Keratinocyte (primary cell): ENCODE results near the gene PUS7L. TPM values are rescaled to one million over a fixed set of nuclear protein-coding genes. Genes with fewer than 3 reads are reported as not detected.

Source experiments
- DNase-seq: peaks from one replicate; pipeline ENCODE4 v3.0.0-alpha.2; 2011; ENCODE audit warnings: low read depth, missing footprints, low spot score
- FAIRE-seq: peaks from 2 replicates; lab custom pipeline; 2011; peaks lifted over from hg19 to GRCh38; lab: Jason Lieb, UNC
- H2AFZ ChIP-seq: 2 replicates; pipeline ENCODE4 v1.6.0; 2012; ENCODE audit warnings: low read length, control low read depth, inconsistent platforms; ENCODE audit not compliant: control insufficient read depth
- H3K27ac ChIP-seq: 2 replicates; pipeline ENCODE4 v1.5.1; 2011; ENCODE audit warnings: low read length; ENCODE audit not compliant: control insufficient read depth, insufficient read depth
- H3K27me3 ChIP-seq: 3 replicates; pipeline ENCODE4 v1.6.0; 2011; ENCODE audit warnings: low read length; ENCODE audit not compliant: control insufficient read depth, insufficient read depth; ENCODE audit errors: extremely low read depth
- H3K36me3 ChIP-seq, 2 experiments: 2 replicates in 1 of 2; 3 replicates in 1 of 2; pipeline ENCODE4 v1.5.1; 2011; ENCODE audit warnings: low read length in 2 of 2, mild to moderate bottlenecking in 1 of 2; ENCODE audit not compliant: control insufficient read depth in 2 of 2, insufficient read depth in 2 of 2; ENCODE audit errors: extremely low read depth in 1 of 2
- H3K4me1 ChIP-seq: 3 replicates; pipeline ENCODE4 v1.5.1; 2011; ENCODE audit warnings: low read length; ENCODE audit not compliant: control insufficient read depth, insufficient read depth; ENCODE audit errors: extremely low read depth
- H3K4me2 ChIP-seq: 3 replicates; pipeline ENCODE4 v1.6.0; 2011; ENCODE audit warnings: low read depth, low read length; ENCODE audit not compliant: control insufficient read depth, insufficient read depth; ENCODE audit errors: extremely low read depth
- H3K4me3 ChIP-seq, 3 experiments: fragments of 200-600 bp in 1 of 3; sonication (generic) in 1 of 3; 2 replicates in 2 of 3; 3 replicates in 1 of 3; pipeline ENCODE4 v1.5.1; 2011 to 2016; ENCODE audit warnings: low read length in 3 of 3, mild to moderate bottlenecking in 3 of 3, control low read depth in 2 of 3, inconsistent platforms in 1 of 3, low read depth in 1 of 3, mixed read lengths in 1 of 3, mixed run types in 1 of 3, moderate library complexity in 1 of 3; ENCODE audit not compliant: control insufficient read depth in 2 of 3, insufficient read depth in 2 of 3; ENCODE audit errors: extremely low read depth in 1 of 3
- H3K79me2 ChIP-seq: 2 replicates; pipeline ENCODE4 v1.6.0; 2012; ENCODE audit warnings: low read length; ENCODE audit not compliant: control insufficient read depth, insufficient read depth
- H3K9ac ChIP-seq: 3 replicates; pipeline ENCODE4 v1.6.0; 2011; ENCODE audit warnings: low read length; ENCODE audit not compliant: control insufficient read depth, insufficient read depth; ENCODE audit errors: extremely low read depth
- H3K9me1 ChIP-seq: 3 replicates; pipeline ENCODE4 v1.6.0; 2011; ENCODE audit warnings: low read length; ENCODE audit not compliant: control insufficient read depth, insufficient read depth; ENCODE audit errors: extremely low read depth
- H3K9me3 ChIP-seq: 2 replicates; pipeline ENCODE4 v1.5.1; 2012; ENCODE audit warnings: low read depth, low read length; ENCODE audit not compliant: control insufficient read depth
- H4K20me1 ChIP-seq: 3 replicates; pipeline ENCODE4 v1.6.0; 2011; ENCODE audit warnings: low read length; ENCODE audit not compliant: control insufficient read depth, insufficient read depth; ENCODE audit errors: extremely low read depth
- EZH2 ChIP-seq: IDR thresholded peaks from one replicate; pipeline ENCODE4 v1.6.1; 2012; ENCODE audit warnings: inconsistent platforms, mild to moderate bottlenecking, low read length, moderate library complexity
- dilution Hi-C: fragments of 300-500 bp; cut with MboI; formaldehyde crosslinking; loops from one replicate; pipeline ENCODE4 v1.7.0; 2020; ENCODE audit warnings: low sequenced_read_pairs; ENCODE audit not compliant: extremely low pct_ligation_motif_present
- polyA plus RNA-seq, 5 experiments: library from polyadenylated mRNA; depleted of rRNA in 3 of 5; stranded (reverse) in 3 of 5; stranded (forward) in 1 of 5; unstranded in 1 of 5; fragments of >200 nt; gene quantifications; 1 replicate in 1 of 5; 2 replicates in 3 of 5; 3 replicates in 1 of 5; pipeline versions ENCODE4 v1.2.1 to v1.2.3, GENCODE V29; 2011 to 2012; ENCODE audit warnings: missing spikeins in 2 of 5, low read depth in 1 of 5, low replicate concordance in 1 of 5
- TF ChIP-seq, protein P1 (sequence below), 3 experiments: IDR thresholded peaks in 1 of 3; conservative IDR thresholded peaks in 1 of 3; optimal IDR thresholded peaks in 1 of 3; 2 replicates in 2 of 3; 3 replicates in 1 of 3; pipeline versions ENCODE3 to v1.5.1; 2011; ENCODE audit warnings: low read length in 3 of 3, mild to moderate bottlenecking in 3 of 3, moderate library complexity in 2 of 3, control low read depth in 1 of 3, inconsistent platforms in 1 of 3; ENCODE audit not compliant: insufficient read depth in 2 of 3; ENCODE audit errors: extremely low read depth in 1 of 3

PUS7L gene
- polyA plus RNA-seq, 1 donor (not counting 4 experiments of a cell fraction or from before 2014, with no cell fraction given) = 10.8 TPM

DNA sequence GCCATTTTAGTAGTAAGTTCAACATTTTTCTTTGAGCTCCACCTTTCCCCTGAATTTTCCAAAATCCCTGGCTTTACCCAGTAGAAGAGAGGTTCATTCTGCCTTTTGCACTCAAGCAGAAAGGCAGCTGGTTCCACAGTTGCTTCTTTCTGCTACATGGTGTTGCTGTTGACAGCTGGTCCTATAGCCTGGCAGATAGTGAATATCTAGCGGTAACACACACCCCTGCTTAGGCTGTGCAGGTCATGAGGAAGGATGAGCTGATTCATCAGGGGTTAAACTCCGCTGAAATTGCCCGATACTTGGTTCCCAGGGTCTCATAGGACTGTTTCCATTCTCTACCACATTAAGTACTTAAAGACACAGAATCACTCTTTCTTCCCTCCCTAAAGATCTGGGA, 62.4 kb downstream of the PUS7L start:
- dilution Hi-C loops = no loop called here
- Histone ChIP-seq H3K36me3 (no peaks in the 10 kb centered on the region), H2AFZ (no peak overlapping the region), H3K9me3 (no peaks in the 10 kb centered on the region), H3K27me3 (no peaks in the 10 kb centered on the region), H4K20me1 (no peaks in the 10 kb centered on the region), H3K4me3 (no peak overlapping the region), H3K27ac (no peak overlapping the region), H3K79me2 (no peaks in the 10 kb centered on the region), H3K4me1 (no peaks in the 10 kb centered on the region), H3K9ac (no peak overlapping the region), H3K4me2 (no peak overlapping the region), H3K9me1 (no peaks in the 10 kb centered on the region)
- FAIRE-seq (no peak), DNase-seq (no peak)
- TF ChIP-seq, protein P1, sequence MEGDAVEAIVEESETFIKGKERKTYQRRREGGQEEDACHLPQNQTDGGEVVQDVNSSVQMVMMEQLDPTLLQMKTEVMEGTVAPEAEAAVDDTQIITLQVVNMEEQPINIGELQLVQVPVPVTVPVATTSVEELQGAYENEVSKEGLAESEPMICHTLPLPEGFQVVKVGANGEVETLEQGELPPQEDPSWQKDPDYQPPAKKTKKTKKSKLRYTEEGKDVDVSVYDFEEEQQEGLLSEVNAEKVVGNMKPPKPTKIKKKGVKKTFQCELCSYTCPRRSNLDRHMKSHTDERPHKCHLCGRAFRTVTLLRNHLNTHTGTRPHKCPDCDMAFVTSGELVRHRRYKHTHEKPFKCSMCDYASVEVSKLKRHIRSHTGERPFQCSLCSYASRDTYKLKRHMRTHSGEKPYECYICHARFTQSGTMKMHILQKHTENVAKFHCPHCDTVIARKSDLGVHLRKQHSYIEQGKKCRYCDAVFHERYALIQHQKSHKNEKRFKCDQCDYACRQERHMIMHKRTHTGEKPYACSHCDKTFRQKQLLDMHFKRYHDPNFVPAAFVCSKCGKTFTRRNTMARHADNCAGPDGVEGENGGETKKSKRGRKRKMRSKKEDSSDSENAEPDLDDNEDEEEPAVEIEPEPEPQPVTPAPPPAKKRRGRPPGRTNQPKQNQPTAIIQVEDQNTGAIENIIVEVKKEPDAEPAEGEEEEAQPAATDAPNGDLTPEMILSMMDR (optimal IDR thresholded peaks at IDR 0.05 in 1 of 3, IDR thresholded peaks at IDR 0.05 in 1 of 3, conservative IDR thresholded peaks at IDR 0.05 in 1 of 3; ENCODE audit: extremely low read depth in 1 of 3, insufficient read depth in 2 of 3, low read length in 3 of 3) = no peak
- TF ChIP-seq EZH2 = no peak

DNA sequence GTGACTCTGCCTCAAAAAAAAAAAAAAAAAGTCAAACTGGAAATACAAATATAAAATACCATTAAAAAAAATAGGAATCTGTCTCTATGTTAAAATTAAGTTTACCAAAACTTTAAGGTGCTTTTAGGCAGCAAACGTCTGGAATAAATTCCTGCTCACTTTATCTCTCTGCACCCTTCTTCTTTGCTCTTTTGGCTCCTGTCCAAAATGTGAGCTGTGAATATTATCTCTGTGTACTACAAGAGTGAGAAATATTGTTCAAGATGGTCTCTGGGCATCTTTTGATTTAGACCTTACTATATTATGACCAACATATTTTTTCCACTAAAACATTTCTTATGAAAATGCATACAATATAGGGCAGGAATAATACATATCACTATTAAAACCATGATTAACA, 63.7 kb downstream of the PUS7L start:
- TF ChIP-seq, protein P1 (optimal IDR thresholded peaks at IDR 0.05 in 1 of 3, IDR thresholded peaks at IDR 0.05 in 1 of 3, conservative IDR thresholded peaks at IDR 0.05 in 1 of 3; ENCODE audit: extremely low read depth in 1 of 3, insufficient read depth in 2 of 3, low read length in 3 of 3) = no peak
- no peak for TF ChIP-seq EZH2
- FAIRE-seq = no peak

More for the DNA sequence above, 63.7 kb downstream of the PUS7L start:
- DNase-seq = no peak
- Histone ChIP-seq H3K27ac (no peak overlapping the region), H3K79me2 (no peaks in the 10 kb centered on the region), H3K9me3 (no peaks in the 10 kb centered on the region), H3K9ac (no peak overlapping the region), H3K4me3 (no peak overlapping the region), H3K9me1 (no peaks in the 10 kb centered on the region), H3K27me3 (no peaks in the 10 kb centered on the region), H4K20me1 (no peaks in the 10 kb centered on the region), H3K4me1 (no peaks in the 10 kb centered on the region), H3K4me2 (no peak overlapping the region), H2AFZ (no peak overlapping the region), H3K36me3 (no peaks in the 10 kb centered on the region)
- dilution Hi-C loops = no loop called here
